Neuron (in vitro differentiated cells): Measurements from ENCODE around the gene GFRA1.

Experiments
- H2AFZ ChIP-seq: one replicate; pipeline ENCODE4 v1.6.1; 2013; ENCODE audit warnings: low read depth, mild to moderate bottlenecking, inconsistent platforms, low read length, moderate library complexity
- H3K27me3 ChIP-seq: one replicate; pipeline ENCODE4 v1.6.1; 2013; ENCODE audit warnings: low read length; ENCODE audit not compliant: insufficient read depth
- H3K36me3 ChIP-seq: one replicate; pipeline ENCODE4 v1.6.1; 2013; ENCODE audit warnings: low read length; ENCODE audit not compliant: insufficient read depth
- H3K4me1 ChIP-seq: one replicate; pipeline ENCODE4 v1.6.1; 2013; ENCODE audit warnings: low read length; ENCODE audit not compliant: insufficient read depth
- H3K4me3 ChIP-seq: 2 replicates; pipeline ENCODE4 v1.5.1; 2013; ENCODE audit warnings: mild to moderate bottlenecking, low read length, moderate library complexity
- H3K9me3 ChIP-seq: one replicate; pipeline ENCODE4 v1.6.1; 2013; ENCODE audit warnings: low read length

GFRA1 gene

DNA sequence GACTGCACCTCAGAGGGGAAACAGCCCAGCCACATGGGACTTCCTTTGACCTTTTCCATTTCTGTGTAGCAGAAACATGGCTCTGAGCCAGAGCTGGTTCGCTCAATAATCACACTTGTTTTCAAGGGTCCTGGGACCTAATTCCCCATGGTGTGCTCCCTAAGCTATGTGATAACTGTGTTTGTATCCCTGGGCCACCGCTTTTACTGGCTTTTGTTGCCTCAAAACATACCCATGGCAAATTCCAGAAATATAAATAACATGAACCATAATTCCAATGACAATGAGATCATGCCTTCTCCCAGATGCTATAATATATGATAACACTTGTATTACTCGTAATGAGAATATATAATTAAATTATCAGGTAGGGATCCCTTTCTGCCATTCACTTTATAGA is 196.4 kb downstream of the GFRA1 start:
- H3K4me3 ChIP-seq, result no peak overlapping the region
- peaks cover 7% of the 10 kb centered on the region for H3K4me1 ChIP-seq
- no peaks in the 10 kb centered on the region for H3K9me3 ChIP-seq
- H3K36me3 ChIP-seq, result peaks cover 2% of the 10 kb centered on the region
- H2AFZ ChIP-seq, result no peak overlapping the region
- H3K27me3 ChIP-seq, result no peaks in the 10 kb centered on the region

DNA sequence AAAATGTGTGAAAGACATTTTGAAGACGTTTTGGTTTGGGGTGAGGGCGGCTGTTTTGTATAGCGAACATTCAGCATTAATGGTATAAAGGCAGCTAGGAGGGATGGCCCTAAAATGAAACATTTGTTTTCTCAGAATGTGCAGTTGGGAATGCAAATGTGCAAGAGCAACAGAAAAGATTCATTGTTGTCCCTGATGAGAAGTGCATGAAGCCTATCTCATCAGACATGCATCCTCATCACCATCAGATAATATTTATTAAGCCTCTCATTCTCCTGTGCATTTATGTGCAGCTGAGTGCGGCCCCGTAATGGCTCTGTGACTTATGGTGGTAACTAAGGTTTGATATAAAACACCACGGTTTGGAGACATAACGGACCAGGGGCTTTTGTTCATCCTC is 199.5 kb downstream of the GFRA1 start:
- H3K4me3 ChIP-seq, result no peak overlapping the region
- no peaks in the 10 kb centered on the region for H3K36me3 ChIP-seq
- H3K9me3 ChIP-seq, result no peaks in the 10 kb centered on the region
- H3K27me3 ChIP-seq, result no peaks in the 10 kb centered on the region
- no peak overlapping the region for H2AFZ ChIP-seq
- peaks cover 7% of the 10 kb centered on the region for H3K4me1 ChIP-seq

DNA sequence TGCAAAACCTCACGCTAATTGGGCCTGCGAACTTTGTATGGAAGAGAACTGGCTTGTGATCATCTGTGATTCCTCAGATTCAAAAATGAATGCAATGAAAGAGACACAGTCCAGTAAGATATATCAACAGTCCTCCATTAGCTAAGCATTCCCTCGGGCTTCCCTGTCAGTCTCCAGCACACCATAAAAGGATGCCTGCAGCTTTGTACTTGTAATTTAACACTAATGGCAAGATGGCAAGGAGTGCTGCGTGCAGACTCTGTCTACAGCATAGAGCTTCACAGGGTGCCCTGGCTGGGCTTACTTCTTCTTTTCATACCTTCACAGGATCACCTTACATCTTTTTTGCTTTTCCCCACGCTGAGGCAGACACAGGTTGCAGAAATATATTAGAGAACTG is 200.0 kb downstream of the GFRA1 start:
- Histone ChIP-seq H3K27me3 (no peaks in the 10 kb centered on the region), H3K36me3 (peaks cover 4% of the 10 kb centered on the region), H3K4me3 (no peak overlapping the region), H2AFZ (no peak overlapping the region), H3K4me1 (peaks cover 7% of the 10 kb centered on the region), H3K9me3 (no peaks in the 10 kb centered on the region)

DNA sequence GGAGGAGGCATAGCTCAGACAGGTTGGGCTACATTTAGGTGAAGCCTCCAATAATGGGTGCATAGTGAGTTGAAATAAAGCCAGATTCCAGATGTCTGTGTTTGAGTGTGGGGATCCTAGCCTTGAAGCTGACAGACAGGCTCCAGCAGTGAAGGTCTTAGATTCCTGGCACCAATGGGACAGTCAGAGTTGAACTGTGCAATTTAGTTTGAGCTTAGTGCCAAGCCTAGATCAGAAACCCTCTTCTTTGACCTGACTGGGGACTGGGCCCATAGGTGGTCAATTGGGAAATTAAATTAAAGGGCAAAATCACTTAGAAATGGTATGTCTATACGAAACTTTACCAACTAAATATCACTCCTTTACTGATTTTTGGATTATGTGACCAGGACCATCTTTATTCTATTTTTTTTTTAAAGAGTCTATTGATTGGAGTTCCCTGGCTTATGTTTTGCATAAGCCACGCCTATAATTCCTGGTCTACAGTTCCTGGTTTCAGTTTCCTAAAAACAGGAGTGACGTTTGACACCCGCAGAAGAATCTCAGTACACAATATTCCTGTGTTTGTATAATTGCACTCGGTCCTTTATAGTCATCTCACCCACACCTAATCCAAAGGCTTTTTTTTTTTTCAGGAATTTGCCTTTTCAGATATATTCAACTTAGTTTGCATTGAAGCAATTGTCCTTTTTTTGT is 201.4 kb downstream of the GFRA1 start:
- Histone ChIP-seq H3K4me3 (no peak overlapping the region), H3K27me3 (no peaks in the 10 kb centered on the region), H3K4me1 (peaks cover 7% of the 10 kb centered on the region), H2AFZ (no peak overlapping the region), H3K36me3 (peaks cover 5% of the 10 kb centered on the region), H3K9me3 (no peaks in the 10 kb centered on the region)

DNA sequence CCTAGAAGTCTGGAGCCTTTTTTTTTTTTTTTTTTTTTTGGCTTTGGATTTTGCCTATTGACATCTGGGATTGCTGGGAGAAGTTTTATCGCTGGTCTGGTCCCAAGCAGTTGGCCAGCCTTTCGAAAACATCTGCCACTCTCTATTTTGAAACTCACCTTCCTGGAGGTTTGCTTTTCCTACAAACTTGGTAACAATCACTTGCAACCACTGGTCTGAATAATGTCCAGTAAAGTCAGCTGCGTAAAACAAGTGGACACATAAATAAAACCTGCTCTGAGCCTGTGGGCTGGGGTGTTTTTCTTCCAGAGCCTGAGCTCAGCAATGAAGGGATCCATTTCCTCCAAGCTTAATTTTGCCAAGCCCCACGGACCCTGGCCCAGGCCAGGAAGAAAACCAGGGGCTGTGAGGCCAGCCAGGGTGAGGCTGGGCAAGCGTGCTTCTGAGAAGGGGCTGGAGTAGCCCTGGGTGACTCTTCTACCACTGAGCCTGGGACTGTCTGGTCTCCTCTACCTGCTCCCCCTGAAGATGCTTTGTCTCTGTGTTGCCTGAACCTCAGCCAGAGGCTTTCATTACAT is 202.2 kb downstream of the GFRA1 start:
- H3K36me3 ChIP-seq, result peaks cover 5% of the 10 kb centered on the region
- no peak overlapping the region for H2AFZ ChIP-seq
- no peak overlapping the region for H3K4me3 ChIP-seq
- H3K4me1 ChIP-seq, result peaks cover 7% of the 10 kb centered on the region
- no peaks in the 10 kb centered on the region for H3K27me3 ChIP-seq
- no peaks in the 10 kb centered on the region for H3K9me3 ChIP-seq

DNA sequence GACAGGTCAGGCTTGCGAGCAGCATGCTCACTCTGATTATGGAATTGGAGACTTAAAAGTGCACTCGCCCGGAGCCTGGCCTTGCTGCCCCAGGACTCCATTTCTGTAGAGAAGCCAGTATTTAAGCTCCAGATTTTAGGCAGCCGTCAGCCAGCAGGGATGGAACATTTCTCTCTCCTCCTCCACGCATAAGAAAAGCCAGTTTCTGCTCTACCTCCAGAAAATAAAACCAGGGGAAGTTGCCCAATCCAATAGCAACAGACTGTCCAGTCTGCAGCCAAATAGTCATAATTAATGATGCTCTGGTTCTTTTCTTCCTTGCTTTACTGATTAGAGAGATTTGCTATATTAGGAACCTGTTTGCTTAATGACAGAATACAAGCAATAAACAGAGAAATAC is 203.2 kb downstream of the GFRA1 start:
- H3K36me3 ChIP-seq, result peaks cover 10% of the 10 kb centered on the region
- no peaks in the 10 kb centered on the region for H3K27me3 ChIP-seq
- H2AFZ ChIP-seq, result no peak overlapping the region
- no peaks in the 10 kb centered on the region for H3K9me3 ChIP-seq
- peaks cover 7% of the 10 kb centered on the region for H3K4me1 ChIP-seq
- no peak overlapping the region for H3K4me3 ChIP-seq

DNA sequence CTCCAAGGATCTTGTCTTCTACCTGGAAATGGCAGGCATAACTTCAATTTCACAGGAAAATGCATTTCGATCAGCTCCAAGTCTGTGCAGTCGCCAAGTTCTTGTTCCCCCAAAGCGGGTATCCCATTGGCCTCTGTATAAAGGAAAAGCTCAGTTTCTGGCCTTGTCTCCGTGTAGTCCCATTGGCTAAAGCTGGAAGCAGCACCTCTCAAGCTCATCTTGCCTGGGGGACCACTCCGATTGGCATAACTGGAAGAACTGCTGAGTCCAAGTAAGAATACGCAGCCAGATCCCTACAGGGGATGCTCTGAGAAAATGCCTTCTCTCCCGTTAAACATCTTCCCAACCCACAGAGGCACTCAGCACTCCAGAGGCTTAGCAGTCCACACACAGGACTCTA is 205.2 kb downstream of the GFRA1 start:
- Histone ChIP-seq H3K4me3 (no peak overlapping the region), H3K4me1 (no peaks in the 10 kb centered on the region), H3K36me3 (peaks cover 24% of the 10 kb centered on the region), H3K27me3 (no peaks in the 10 kb centered on the region), H3K9me3 (no peaks in the 10 kb centered on the region), H2AFZ (no peak overlapping the region)

DNA sequence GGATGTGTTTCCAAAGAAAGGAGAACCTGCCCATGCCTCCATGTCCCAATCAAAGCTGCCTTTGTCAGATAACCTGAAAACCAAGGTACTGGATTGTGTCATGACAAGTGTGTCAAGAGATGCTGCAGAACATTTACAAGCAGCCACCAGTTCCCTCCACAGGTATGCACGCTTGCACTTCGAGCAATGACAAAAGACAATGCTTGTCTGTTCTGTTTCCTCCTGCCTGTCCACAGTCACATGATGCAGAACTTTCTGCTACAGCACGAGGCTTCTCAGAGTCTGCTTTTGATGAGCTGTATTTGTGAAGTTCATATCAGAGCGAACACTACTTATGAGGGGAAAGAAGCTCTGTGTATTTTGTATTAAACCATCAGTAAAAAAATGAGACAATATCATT is 209.9 kb downstream of the GFRA1 start:
- no peaks in the 10 kb centered on the region for H3K4me1 ChIP-seq
- H3K36me3 ChIP-seq, result peaks cover 50% of the 10 kb centered on the region
- H2AFZ ChIP-seq, result no peak overlapping the region
- H3K4me3 ChIP-seq, result no peak overlapping the region
- no peaks in the 10 kb centered on the region for H3K27me3 ChIP-seq
- no peaks in the 10 kb centered on the region for H3K9me3 ChIP-seq

DNA sequence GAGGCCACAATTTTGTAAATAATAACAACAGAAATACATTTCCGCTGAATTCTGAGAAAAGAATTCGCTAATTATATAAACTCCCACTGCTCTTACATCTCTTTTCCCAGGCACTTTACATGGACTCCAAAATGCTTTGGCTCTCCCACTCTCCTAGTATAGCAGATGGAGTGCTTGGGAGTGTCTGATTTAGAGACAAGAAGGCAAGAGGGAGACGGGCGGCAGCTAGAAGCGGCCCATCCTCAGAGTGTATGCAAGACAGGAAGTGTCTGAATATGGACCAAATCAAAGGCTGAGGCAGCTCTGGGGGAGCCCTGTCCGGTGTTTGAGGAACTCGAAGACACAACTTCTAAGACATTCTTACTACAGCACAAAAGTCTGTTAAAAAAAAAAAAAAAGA is 212.1 kb downstream of the GFRA1 start:
- Histone ChIP-seq H3K9me3 (no peaks in the 10 kb centered on the region), H2AFZ (no peak overlapping the region), H3K27me3 (no peaks in the 10 kb centered on the region), H3K4me3 (no peak overlapping the region), H3K36me3 (peaks cover 48% of the 10 kb centered on the region), H3K4me1 (peaks cover 3% of the 10 kb centered on the region)

DNA sequence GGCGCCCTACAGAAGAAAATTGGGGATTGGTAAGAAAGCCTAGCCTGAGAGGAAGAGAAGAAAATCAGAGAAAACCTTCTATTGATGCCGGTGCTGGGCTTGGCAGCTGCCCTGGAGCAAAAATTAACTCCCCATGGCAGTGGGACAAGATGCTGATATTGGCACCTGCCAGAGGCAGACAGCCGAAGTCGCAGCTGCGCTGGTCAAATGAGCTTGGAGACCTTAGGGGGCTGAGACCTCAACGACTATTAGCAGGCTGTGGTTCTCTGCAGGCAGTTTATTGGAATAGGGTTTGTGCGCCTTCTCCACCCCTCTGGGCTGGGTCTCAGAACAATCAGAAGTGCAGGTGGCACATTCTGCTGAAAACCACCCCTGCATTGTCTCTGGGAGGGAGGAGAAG is 213.7 kb downstream of the GFRA1 start:
- peaks cover 41% of the 10 kb centered on the region for H3K36me3 ChIP-seq
- no peaks in the 10 kb centered on the region for H3K9me3 ChIP-seq
- no peak overlapping the region for H2AFZ ChIP-seq
- peaks cover 9% of the 10 kb centered on the region for H3K4me1 ChIP-seq
- no peak overlapping the region for H3K4me3 ChIP-seq
- no peaks in the 10 kb centered on the region for H3K27me3 ChIP-seq

DNA sequence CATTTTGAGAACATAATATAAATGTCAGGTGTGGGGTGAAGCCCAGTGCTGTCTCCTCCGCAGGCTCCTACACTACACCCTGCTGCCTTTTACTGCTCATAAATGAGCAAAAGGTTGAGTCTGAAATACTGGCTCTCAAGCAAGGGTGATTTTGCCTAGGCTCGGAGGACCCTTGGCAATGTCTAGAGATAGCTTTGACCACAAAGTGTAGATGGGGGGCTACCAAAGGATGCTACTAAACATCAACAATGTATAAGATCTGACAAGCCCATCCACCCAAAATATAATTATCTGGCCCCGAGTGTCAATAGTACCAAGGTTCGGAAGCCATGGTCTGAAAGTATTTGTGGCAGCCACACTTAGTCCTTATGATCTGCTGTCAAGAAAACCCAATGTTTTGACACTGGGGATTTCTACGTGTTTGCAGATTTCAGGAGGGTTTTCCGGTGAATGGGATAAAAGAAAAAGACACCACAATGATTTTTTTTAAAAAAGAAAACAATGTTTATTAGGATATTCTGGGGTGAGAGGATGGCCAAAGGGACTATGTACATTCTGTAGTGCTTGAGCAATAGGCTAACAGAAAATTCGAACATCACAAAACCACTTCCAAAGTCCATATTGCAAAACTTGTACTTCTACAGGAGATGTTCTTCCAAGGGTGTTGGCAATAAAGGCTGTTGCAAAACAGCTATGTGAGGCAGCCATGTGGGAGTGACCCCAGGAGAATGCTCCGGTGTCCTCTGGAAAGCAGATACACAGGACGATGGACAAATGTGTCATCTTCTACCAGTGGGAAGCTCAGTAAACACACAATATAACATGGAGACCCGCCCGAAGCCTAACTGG is 216.3 kb downstream of the GFRA1 start:
- Histone ChIP-seq H2AFZ (no peak overlapping the region), H3K36me3 (peaks cover 22% of the 10 kb centered on the region), H3K9me3 (no peaks in the 10 kb centered on the region), H3K27me3 (no peaks in the 10 kb centered on the region), H3K4me1 (peaks cover 9% of the 10 kb centered on the region), H3K4me3 (no peak overlapping the region)

DNA sequence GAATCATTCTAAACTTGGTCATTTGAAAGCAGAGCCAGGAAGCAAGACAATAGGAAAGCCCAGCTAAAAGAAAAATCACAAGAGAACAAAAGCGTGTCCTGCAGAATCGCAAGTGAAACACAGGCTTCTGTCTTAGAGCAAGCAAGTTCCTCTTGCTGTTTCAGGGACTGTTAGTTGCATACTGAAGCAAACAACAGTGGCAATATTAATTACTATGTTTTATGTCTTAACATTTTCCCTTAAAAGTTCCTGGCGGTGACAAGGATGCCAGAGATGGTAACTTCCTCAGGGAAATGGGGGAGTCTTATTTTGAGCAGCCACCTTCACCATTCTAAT is 217.1 kb downstream of the GFRA1 start:
- Histone ChIP-seq H3K9me3 (no peaks in the 10 kb centered on the region), H3K27me3 (no peaks in the 10 kb centered on the region), H3K36me3 (peaks cover 16% of the 10 kb centered on the region), H2AFZ (no peak overlapping the region), H3K4me3 (no peak overlapping the region), H3K4me1 (peaks cover 9% of the 10 kb centered on the region)

DNA sequence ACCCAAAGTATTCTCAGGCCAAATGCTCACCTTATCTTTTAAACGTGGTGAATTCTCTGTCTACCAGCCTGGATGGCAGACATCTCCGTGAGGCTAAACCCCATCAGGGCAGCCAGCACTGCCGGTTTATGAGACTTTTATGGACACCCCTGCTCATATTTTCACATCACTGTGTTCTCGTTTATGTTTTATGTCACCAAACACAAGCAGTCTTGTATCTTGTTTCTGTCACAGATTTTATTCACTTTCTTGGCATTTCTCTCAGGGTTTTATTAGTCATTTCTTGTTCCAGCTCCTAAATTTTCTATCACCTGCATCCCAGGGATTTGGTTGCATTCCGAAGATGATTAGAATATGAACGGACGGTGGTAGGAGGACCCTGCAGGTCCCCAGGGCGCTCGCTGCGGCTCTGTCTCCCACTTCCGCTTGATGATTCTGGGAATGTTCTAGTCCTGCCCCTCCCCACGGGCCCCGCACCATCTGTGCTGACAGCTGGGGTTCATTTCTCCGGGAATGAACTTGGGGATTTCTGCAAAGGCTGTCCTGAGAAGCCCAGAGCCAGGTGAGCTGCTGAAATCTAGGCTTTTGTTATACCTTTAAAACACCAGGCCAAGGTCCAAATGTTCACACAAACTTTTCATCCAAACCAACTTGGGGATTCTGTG is 217.6 kb downstream of the GFRA1 start:
- Histone ChIP-seq H3K36me3 (peaks cover 13% of the 10 kb centered on the region), H3K27me3 (no peaks in the 10 kb centered on the region), H3K9me3 (no peaks in the 10 kb centered on the region), H2AFZ (no peak overlapping the region), H3K4me1 (peaks cover 9% of the 10 kb centered on the region), H3K4me3 (no peak overlapping the region)
